ENCODE measurements around the gene FAM118A.
A peak's percentile ranks its signal among the peaks of the same experiment; 100 is the strongest.
"Not testable (repeated sequence)": the region's sequence is repeated elsewhere in the genome, so short reads cannot be mapped to it uniquely, and the experiment has no call there.

The FAM118A gene

GRCh38 chr22:45308957-45309421 is 745 bp upstream of the FAM118A start:
- peak in 2 of 51 donors; percentile 52 to 57 for DNase-seq

DNA sequence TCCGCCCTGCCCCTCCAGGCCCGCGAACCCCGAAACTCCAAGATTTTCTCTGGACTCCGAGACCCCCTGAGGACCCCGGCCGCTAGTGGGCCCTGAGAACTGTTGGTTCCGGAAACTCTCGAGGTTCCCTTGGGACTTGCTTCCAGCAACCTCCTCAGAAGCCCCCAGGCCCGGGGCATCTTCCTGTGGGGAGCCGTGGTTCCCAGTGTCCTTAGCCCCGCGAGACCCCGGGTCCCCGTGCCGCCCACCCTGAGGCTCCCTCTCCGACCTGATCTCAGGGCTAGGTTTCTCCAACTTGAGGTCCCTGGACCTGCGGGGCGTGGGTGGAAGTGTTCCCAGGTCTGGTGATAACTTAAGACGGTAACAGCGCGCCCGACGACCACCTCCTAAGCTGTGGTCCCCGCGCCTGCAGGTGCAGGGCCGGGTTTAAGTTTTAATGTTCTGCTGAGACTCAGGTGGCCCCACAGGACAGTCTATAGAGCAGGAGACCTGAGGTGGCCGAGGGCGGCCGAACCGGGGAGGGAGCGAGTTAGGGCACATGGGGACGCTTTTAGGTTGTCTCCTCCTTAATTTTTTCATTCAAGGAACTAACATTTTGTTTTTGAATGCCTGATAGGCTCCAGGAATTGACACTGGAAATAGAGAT is 720 bp downstream of the FAM118A start:
- DNase-seq: peak in 1 of 51 donors; percentile 20

- DNase-seq: no peak
Measured at GRCh38 chr22:45310977-45311531, 1.3 kb downstream of the FAM118A start.

GRCh38 chr22:45312415-45312814 is 2.7 kb downstream of the FAM118A start:
- DNase-seq: no peak

- no peak for DNase-seq
Measured at GRCh38 chr22:45312856-45313255, 3.1 kb downstream of the FAM118A start.

DNA sequence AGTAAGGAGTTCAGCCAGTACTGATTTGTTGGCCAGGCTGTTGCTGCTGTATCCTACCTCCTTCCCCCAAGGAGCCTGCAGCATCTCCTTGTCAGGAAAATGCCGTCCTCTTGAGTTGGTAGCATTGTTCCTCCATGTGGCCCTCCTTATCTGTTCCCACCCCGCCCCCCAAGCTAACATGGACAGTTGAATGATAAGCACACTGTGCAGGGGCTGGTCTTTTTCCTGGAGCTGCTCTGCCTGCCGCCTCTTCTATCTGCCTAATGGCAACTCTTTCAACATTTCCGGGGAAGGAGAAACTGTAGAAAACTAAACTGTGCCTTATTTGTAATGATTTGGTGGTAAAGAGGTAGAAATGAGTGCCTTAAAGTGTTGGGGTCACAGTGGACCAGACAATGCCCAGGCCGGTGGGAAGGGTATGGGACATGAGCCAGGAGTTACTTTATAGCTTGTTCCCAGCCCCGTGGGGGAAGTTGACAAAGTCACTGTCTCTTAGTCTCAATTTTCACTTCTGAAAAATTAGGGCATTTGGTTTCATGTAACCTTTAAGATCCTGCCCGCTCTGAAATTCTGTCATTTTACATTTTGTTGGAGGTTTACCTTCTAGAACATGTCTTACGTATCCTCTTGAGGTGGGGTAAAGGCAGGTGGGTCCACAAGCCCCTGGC is 4.5 kb downstream of the FAM118A start:
- no peak for DNase-seq

GRCh38 chr22:45314786-45315185 is 5.1 kb downstream of the FAM118A start:
- no peak for DNase-seq

- DNase-seq: no peak
Measured at GRCh38 chr22:45316796-45317526, 7.2 kb downstream of the FAM118A start.

DNA sequence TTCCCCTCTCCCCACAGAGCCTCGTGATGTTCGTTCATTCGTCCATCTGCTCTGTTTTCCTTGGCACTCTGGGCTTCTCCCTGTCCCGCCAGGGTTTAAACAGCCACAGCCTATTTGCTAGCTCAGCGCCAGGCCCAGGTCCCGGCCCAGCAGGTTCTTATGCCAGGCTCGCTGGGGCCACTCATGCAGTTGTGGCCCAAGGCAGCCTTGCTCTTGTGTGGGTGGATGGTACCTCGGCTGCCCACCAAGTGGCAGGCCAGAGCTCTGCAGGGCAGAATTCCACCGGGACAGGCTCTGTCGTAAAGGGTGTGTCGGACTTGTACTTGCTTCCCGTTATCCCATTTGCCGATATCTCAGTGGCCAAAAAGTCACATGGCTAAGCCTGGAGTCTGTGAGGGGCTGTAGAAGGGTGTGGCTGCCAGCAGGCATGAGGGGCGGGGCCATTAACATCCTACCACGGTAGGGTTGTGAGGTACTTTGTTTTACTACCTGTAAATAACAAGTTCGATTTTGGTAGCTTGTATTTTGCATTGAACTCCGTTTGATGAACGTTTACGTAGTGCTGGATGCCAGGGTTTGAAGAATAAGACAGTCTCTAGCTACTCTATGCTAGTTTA is 7.9 kb downstream of the FAM118A start:
- peak in 32 of 51 donors; percentile 7 to 67 (median 37) for DNase-seq

DNA sequence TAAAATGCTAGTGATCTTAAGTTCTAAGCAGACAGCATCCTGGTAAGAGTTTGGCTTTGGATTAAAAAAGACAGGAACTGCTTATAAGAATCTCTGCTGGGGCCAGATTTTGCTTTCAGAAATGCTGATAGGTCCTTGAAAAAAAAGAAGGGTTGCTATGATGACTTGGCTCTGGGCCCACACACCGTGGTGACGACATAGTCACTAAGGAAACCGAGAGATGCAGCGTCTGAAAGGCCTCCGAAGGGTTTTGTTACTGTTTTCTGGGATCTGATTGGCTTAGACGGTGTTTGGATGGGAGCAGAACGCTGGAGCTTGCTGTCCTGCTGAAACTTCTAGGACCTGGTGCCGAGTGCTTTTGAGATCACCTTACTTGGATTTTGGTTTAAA is 8.4 kb downstream of the FAM118A start:
- DNase-seq: peak in 39 of 51 donors; percentile 18 to 82 (median 55)

GRCh38 chr22:45318558-45319323 is 9.0 kb downstream of the FAM118A start:
- DNase-seq: no peak

DNA sequence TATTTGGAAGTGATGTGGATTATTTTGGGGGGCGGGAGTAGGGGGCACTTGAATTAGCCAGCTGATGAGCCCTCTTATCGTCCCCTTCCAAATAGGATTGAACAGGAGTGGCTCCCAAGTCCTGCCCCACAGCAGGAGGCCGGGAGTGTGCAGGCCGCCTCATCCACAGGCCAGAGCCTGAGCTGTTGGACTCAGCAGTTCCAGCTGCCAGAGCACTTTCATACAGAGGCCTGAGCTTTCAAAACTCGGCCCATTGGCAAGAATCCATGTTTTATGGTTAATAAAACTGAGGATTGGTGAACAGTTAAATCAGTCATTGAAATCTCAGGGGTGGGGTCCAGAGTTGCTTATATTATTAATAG is 9.6 kb downstream of the FAM118A start:
- DNase-seq: no peak

DNA sequence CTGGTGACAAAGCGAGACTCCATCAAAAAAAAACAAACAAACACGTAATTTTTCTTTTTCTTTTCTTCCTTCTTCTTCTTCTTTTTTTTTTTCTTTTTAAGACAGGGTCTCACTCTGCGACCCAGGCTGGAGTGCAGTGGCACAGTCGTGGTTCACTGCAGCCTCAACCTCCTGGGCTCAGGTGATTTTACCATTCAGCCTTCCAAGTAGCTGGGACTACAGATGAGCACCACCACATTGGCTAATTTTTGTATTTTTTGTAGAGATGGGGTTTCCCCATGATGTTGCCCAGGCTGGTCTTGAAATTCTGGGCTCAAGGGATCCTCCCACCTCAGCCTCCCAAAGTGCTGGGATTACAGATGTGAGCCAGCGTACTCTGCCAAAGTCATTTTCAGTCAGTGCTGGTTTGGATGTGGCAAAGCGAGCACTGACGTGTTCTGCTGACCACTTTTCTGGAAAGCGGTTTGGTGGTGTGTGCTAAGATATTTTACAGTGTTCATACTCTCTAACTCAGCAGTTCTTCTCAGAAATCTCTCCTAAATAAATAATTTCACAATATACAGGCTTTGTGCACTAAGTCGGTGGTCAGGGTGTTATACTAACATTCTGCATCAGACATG is 10.7 kb downstream of the FAM118A start:
- no peak for DNase-seq

DNA sequence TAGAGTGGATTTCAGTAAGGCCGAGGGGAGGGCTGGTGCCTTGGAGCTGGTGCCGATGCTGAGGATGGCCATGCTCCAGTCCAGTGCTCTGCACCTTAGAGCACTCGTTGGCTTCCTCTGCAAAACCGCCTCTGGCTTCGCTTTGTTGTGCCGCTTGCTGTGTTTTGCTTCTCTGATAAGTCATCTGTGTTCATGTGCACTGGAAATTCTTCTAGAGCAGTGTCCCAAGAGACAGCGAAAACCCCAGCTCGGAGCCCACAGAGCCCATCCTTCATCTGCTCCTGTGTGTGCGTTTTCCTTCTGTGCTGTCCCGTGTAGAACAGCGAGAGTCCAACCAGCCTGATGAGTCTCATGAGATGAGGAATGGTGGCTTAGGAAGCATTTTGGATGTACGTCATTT is 12.1 kb downstream of the FAM118A start:
- no peak for DNase-seq

DNA sequence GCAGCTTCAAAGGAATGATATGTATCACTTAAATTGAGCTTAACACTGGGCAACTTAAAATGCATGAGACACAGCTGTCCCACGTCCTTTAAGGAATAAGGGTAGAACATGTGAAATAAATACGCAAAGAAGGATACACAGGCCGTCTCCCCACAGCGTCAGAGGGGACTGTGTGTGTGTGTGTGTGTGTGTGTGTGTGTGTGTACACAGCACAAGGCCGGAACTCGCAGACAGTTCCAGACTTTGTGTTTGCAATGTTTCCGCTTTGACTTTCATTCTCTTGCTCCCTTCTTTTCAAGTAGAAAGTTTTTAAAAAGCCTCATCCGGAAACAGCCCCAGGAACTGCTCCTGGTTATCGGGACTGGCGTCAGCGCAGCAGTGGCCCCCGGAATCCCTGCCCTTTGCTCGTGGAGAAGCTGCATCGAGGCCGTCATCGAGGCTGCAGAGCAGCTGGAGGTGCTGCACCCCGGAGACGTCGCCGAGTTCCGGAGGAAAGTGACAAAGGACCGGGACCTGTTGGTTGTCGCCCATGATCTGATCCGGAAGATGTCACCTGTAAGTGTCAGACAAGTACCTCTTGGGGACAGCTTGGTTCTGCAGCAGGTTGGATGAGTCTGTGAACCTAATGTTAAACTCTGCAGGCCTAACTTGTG is 13.3 kb downstream of the FAM118A start:
- no peak for DNase-seq

DNA sequence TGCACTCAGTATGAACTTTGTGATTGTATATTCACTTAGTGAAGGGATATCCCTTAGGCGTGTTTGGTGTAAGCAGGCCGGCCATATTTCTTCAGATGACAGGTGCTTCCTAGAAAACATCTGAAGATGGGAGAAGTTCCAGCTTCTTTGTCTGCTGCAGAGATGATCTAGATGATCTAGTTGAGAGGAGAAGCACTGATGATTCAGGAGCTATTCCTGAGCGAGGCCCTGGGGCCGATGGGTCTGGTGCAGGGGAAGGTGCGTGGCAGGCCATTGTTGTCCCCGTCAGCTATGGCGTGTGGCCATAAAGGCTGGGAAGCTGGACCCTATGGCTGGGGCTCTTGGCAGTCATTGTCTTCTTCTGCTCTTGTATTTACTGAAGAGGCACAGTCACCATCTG is 14.0 kb downstream of the FAM118A start:
- DNase-seq: no peak

DNA sequence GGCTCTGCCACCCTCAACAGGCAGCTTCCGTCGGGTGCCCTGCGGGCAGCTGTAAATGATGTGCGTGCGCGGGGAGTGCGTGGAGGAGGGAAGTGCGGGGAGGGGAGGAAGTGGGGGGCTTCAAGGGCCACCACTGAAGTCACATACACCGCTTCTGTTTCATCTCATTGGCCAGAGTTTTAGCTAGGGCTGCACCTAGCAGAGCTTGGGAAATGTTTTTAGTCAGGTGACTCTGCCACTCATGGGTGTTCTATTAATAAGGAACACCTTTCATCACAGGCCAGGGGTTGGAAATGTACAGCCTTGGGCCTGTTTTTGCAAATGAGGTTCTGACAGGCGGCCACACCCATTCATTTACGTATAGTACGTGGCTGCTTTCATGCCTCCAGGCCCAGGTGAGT is 14.6 kb downstream of the FAM118A start:
- DNase-seq: no peak

- not testable (repeated sequence) for DNase-seq
Measured at GRCh38 chr22:45328261-45328660, 18.5 kb downstream of the FAM118A start.

GRCh38 chr22:45328822-45329529 is 19.2 kb downstream of the FAM118A start:
- peak in 5 of 51 donors; percentile 9 to 27 (median 17) for DNase-seq

All from hypothalamus (tissue), 51 donors.